ENCODE data around the gene ASTN2. TPM values are rescaled to one million over a fixed set of nuclear protein-coding genes. Genes with fewer than 3 reads are reported as not detected.

ASTN2 gene
- total and polyA plus RNA-seq, 2 experiments from 2014 or later, result 7.0 to 24.6 TPM

GRCh38 chr9:116692616-116693015 lies 722.2 kb downstream of the ASTN2 start:
- H3K4me3 ChIP-seq, result no peak overlapping the region
- DNase-seq (ENCODE audit: low spot score) (no peak), ATAC-seq (no peak)
- H3K79me2 ChIP-seq (replicated peaks; ENCODE audit: insufficient read depth), result peaks cover 76% of the 10 kb centered on the region
- no peak overlapping the region for H3K4me2 ChIP-seq
- H2AFZ ChIP-seq, result no peak overlapping the region
- Mint-ChIP-seq H3K27me3 (ENCODE audit: insufficient read depth, low read depth, poor library complexity) (peaks cover 3% of the 10 kb centered on the region), H3K9me3 (no peaks in the 10 kb centered on the region), H3K36me3 (ENCODE audit: low read depth) (peaks cover 5% of the 10 kb centered on the region; the same call in 1 of the 3 replicates), H3K4me3 (no peak overlapping the region), H3K4me1 (peaks cover 20% of the 10 kb centered on the region), H3K27ac (no peak overlapping the region)
- H3K27ac ChIP-seq (ENCODE audit: low read depth), result no peak overlapping the region
- no peaks in the 10 kb centered on the region for H3F3A ChIP-seq (replicated peaks; ENCODE audit: low read depth)
- TF ChIP-seq CREB1 (CRISPR knock-in tag; IDR thresholded peaks at IDR 0.05; ENCODE audit: low read depth), result no peak
- TF ChIP-seq ZNF114 (CRISPR knock-in tag; IDR thresholded peaks at IDR 0.05), result no peak
- no peak for TF ChIP-seq STAT1 (IDR thresholded peaks at IDR 0.05; ENCODE audit: unreplicated experiment)
- TF ChIP-seq EZH2phosphoT487 (IDR thresholded peaks at IDR 0.05; ENCODE audit: unreplicated experiment), result no peak
- no peak for TF ChIP-seq ZNF331 (CRISPR knock-in tag; IDR thresholded peaks at IDR 0.05; ENCODE audit: low read depth)
- TF ChIP-seq ETS1 (IDR thresholded peaks at IDR 0.05), result no peak
- H3K4me1 ChIP-seq (ENCODE audit: insufficient read depth), result peaks cover 27% of the 10 kb centered on the region
- H3K9me2 ChIP-seq (ENCODE audit: insufficient read depth), result 0 out of 2 replicates have a peak, but pooled peaks cover 4% of the 10 kb centered on the region
- H4K20me1 ChIP-seq (replicated peaks; ENCODE audit: insufficient read depth), result peaks cover 26% of the 10 kb centered on the region; the same call in 1 of the 2 replicates
- H3K27me3 ChIP-seq (ENCODE audit: insufficient read depth), result no peaks in the 10 kb centered on the region
- H3K36me3 ChIP-seq (ENCODE audit: insufficient read depth), result no peaks in the 10 kb centered on the region

GRCh38 chr9:116691607-116692006 lies 723.2 kb downstream of the ASTN2 start:
- H2AFZ ChIP-seq, result no peak overlapping the region
- Mint-ChIP-seq H3K27ac (no peak overlapping the region), H3K36me3 (ENCODE audit: low read depth) (peaks cover 4% of the 10 kb centered on the region; the same call in 1 of the 3 replicates), H3K4me3 (no peak overlapping the region), H3K9me3 (no peaks in the 10 kb centered on the region), H3K27me3 (ENCODE audit: insufficient read depth, low read depth, poor library complexity) (peaks cover 6% of the 10 kb centered on the region), H3K4me1 (peaks cover 22% of the 10 kb centered on the region)
- H3K4me2 ChIP-seq, result no peak overlapping the region
- no peak overlapping the region for H3K27ac ChIP-seq (ENCODE audit: low read depth)
- no peaks in the 10 kb centered on the region for H3K27me3 ChIP-seq (ENCODE audit: insufficient read depth)
- H3K4me3 ChIP-seq, result no peak overlapping the region
- H3K9me2 ChIP-seq (ENCODE audit: insufficient read depth), result 0 out of 2 replicates have a peak, but pooled peaks cover 4% of the 10 kb centered on the region
- peaks cover 28% of the 10 kb centered on the region for H3K4me1 ChIP-seq (ENCODE audit: insufficient read depth)
- peaks cover 26% of the 10 kb centered on the region; the same call in 1 of the 2 replicates for H4K20me1 ChIP-seq (replicated peaks; ENCODE audit: insufficient read depth)
- H3K79me2 ChIP-seq (replicated peaks; ENCODE audit: insufficient read depth), result peaks cover 75% of the 10 kb centered on the region
- ATAC-seq (no peak), DNase-seq (ENCODE audit: low spot score) (no peak)
- H3F3A ChIP-seq (replicated peaks; ENCODE audit: low read depth), result no peaks in the 10 kb centered on the region
- no peaks in the 10 kb centered on the region for H3K36me3 ChIP-seq (ENCODE audit: insufficient read depth)
- no peak for TF ChIP-seq EZH2 (IDR thresholded peaks at IDR 0.05; ENCODE audit: low read depth, unreplicated experiment)
- no peak for TF ChIP-seq NANOG (IDR thresholded peaks at IDR 0.05; ENCODE audit: borderline replicate concordance)
- TF ChIP-seq ZNF114 (CRISPR knock-in tag; IDR thresholded peaks at IDR 0.05), result no peak
- TF ChIP-seq POLR2AphosphoS5 (IDR thresholded peaks at IDR 0.05; ENCODE audit: low read depth), result no peak
- TF ChIP-seq ZNF462 (CRISPR knock-in tag; IDR thresholded peaks at IDR 0.05), result no peak
- no peak for TF ChIP-seq ETS1 (IDR thresholded peaks at IDR 0.05)
- TF ChIP-seq STAT1 (IDR thresholded peaks at IDR 0.05; ENCODE audit: unreplicated experiment), result no peak
- TF ChIP-seq, protein P1, sequence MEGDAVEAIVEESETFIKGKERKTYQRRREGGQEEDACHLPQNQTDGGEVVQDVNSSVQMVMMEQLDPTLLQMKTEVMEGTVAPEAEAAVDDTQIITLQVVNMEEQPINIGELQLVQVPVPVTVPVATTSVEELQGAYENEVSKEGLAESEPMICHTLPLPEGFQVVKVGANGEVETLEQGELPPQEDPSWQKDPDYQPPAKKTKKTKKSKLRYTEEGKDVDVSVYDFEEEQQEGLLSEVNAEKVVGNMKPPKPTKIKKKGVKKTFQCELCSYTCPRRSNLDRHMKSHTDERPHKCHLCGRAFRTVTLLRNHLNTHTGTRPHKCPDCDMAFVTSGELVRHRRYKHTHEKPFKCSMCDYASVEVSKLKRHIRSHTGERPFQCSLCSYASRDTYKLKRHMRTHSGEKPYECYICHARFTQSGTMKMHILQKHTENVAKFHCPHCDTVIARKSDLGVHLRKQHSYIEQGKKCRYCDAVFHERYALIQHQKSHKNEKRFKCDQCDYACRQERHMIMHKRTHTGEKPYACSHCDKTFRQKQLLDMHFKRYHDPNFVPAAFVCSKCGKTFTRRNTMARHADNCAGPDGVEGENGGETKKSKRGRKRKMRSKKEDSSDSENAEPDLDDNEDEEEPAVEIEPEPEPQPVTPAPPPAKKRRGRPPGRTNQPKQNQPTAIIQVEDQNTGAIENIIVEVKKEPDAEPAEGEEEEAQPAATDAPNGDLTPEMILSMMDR (conservative IDR thresholded peaks at IDR 0.05; ENCODE audit: low read depth in 2 of 2), result no peak
- TF ChIP-seq CREB1 (CRISPR knock-in tag; IDR thresholded peaks at IDR 0.05; ENCODE audit: low read depth), result no peak
- no peak for TF ChIP-seq JUNB (IDR thresholded peaks at IDR 0.05; ENCODE audit: unreplicated experiment)

Measured in GM23338 (cell line).